ENCODE data around the gene PTPRF. TPM values are rescaled to one million over a fixed set of nuclear protein-coding genes. Genes with fewer than 3 reads are reported as not detected.

The PTPRF gene
- total and polyA plus RNA-seq, 11 donors = 0.91 to 74.1 (median 5.8) TPM

GRCh38 chr1:43560286-43560685 is 29.6 kb downstream of the PTPRF start:
- peaks cover 0 to 5% (median 3%) of the 10 kb centered on the region in 12 donors for H3K4me1 ChIP-seq
- no peak overlapping the region for H3K4me3 ChIP-seq
- no peak for TF ChIP-seq CTCF (IDR thresholded peaks at IDR 0.05)
- TF ChIP-seq POLR2A (IDR thresholded peaks at IDR 0.05) = no peak
- ATAC-seq (no peak), DNase-seq (no peak)
- H3K36me3 ChIP-seq = peaks cover 0 to 4% (median 0%) of the 10 kb centered on the region in 9 donors
- intact Hi-C loops (cut with DNase I) = loop anchor here in 1 of 10 donors (2.0 kb wide), 1 partner anchor 47 kb away; no protein-coding TSS in a partner anchor
- no peaks in the 10 kb centered on the region for H3K9me3 ChIP-seq
- H3K27ac ChIP-seq = no peak overlapping the region
- peaks cover 0 to under 1% (median 0%) of the 10 kb centered on the region in 9 donors for H3K27me3 ChIP-seq
- WGBS, 4 donors = 82 to 86% (median 84%) methylated on average over 6 of the region's 6 CpGs

GRCh38 chr1:43563876-43564539 is 33.3 kb downstream of the PTPRF start:
- H3K36me3 ChIP-seq = no peaks in the 10 kb centered on the region
- TF ChIP-seq CTCF (IDR thresholded peaks at IDR 0.05) = no peak
- TF ChIP-seq POLR2A (IDR thresholded peaks at IDR 0.05) = no peak
- WGBS, 4 donors = 74 to 83% (median 79%) methylated on average over 19 of the region's 19 CpGs
- peak overlapping the region in 1 of 12 donors; percentile 62 for H3K27ac ChIP-seq
- intact Hi-C loops (cut with DNase I) = no loop called here
- DNase-seq = no peak
- peaks cover 0 to 16% (median 6%) of the 10 kb centered on the region in 12 donors for H3K4me1 ChIP-seq
- no peak for ATAC-seq
- no peaks in the 10 kb centered on the region for H3K9me3 ChIP-seq
- H3K27me3 ChIP-seq = peaks cover 0 to 8% (median 0%) of the 10 kb centered on the region in 9 donors
- no peak overlapping the region for H3K4me3 ChIP-seq

- TF ChIP-seq CTCF (IDR thresholded peaks at IDR 0.05) = no peak
- TF ChIP-seq POLR2A (IDR thresholded peaks at IDR 0.05) = no peak
- Histone ChIP-seq H3K4me1 (peaks cover 0 to 16% (median 6%) of the 10 kb centered on the region in 12 donors), H3K27me3 (peaks cover 0 to 8% (median 0%) of the 10 kb centered on the region in 9 donors), H3K9me3 (no peaks in the 10 kb centered on the region), H3K27ac (peak overlapping the region in 1 of 12 donors; percentile 2), H3K36me3 (no peaks in the 10 kb centered on the region), H3K4me3 (peak overlapping the region in 7 of 12 donors; percentile 51 to 69 (median 61))
- ATAC-seq = no peak
- WGBS, 4 donors = 72 to 73% (median 73%) methylated on average over 17 to 19 of the region's 19 CpGs
- DNase-seq = no peak
- intact Hi-C loops (cut with DNase I) = no loop called here
Measured at GRCh38 chr1:43564551-43565348, 34.1 kb downstream of the PTPRF start.
